H9 (cell line): Measurements from ENCODE around the gene INTS7. TPM values are rescaled to one million over a fixed set of nuclear protein-coding genes. Genes with fewer than 3 reads are reported as not detected.

Experiments used
- DNase-seq: peaks from one replicate; pipeline ENCODE4 v3.0.0-alpha.2; 2017
- H2AFZ ChIP-seq: one replicate; pipeline ENCODE4 v1.6.1; 2013; ENCODE audit warnings: mild to moderate bottlenecking, low read length, control low read depth, moderate library complexity
- H2AK5ac ChIP-seq: 2 replicates; pipeline ENCODE4 v1.6.1; 2013; ENCODE audit warnings: low read length, control low read depth, mixed read lengths; ENCODE audit not compliant: insufficient read length
- H2BK120ac ChIP-seq: one replicate; pipeline ENCODE4 v1.6.1; 2013; ENCODE audit warnings: low read depth, mild to moderate bottlenecking, low read length, control low read depth, inconsistent platforms; ENCODE audit not compliant: poor library complexity, severe bottlenecking
- H2BK12ac ChIP-seq: 2 replicates; pipeline ENCODE4 v1.6.1; 2013; ENCODE audit warnings: low read length, control low read depth, mixed read lengths, low read depth; ENCODE audit not compliant: insufficient read length
- H2BK15ac ChIP-seq: 2 replicates; pipeline ENCODE4 v1.6.1; 2013; ENCODE audit warnings: low read depth, low read length, control low read depth
- H2BK20ac ChIP-seq: one replicate; pipeline ENCODE4 v1.6.1; 2013; ENCODE audit warnings: low read depth, mild to moderate bottlenecking, low read length, control low read depth, inconsistent platforms; ENCODE audit not compliant: poor library complexity, severe bottlenecking
- H2BK5ac ChIP-seq: 2 replicates; pipeline ENCODE4 v1.6.1; 2013; ENCODE audit warnings: low read length, control low read depth, mixed read lengths; ENCODE audit not compliant: insufficient read length
- H3K14ac ChIP-seq: 2 replicates; pipeline ENCODE4 v1.6.1; 2013; ENCODE audit warnings: low read length, control low read depth; ENCODE audit not compliant: insufficient read depth
- H3K18ac ChIP-seq: 2 replicates; pipeline ENCODE4 v1.6.1; 2013; ENCODE audit warnings: low read depth, mild to moderate bottlenecking, mixed read lengths, low read length, control low read depth; ENCODE audit not compliant: insufficient read length
- H3K23ac ChIP-seq: 2 replicates; pipeline ENCODE4 v1.6.1; 2013; ENCODE audit warnings: low read length, control low read depth, mixed read lengths, low read depth; ENCODE audit not compliant: insufficient read length
- H3K23me2 ChIP-seq: 2 replicates; pipeline ENCODE4 v1.6.1; 2013; ENCODE audit warnings: low read depth, mild to moderate bottlenecking, mixed read lengths, low read length, control low read depth; ENCODE audit not compliant: insufficient read length, poor library complexity, severe bottlenecking
- H3K27ac ChIP-seq: 2 replicates; pipeline ENCODE4 v1.5.1; 2013; ENCODE audit warnings: low read length, control low read depth, mixed read lengths, low read depth; ENCODE audit not compliant: insufficient read length
- H3K27me3 ChIP-seq: 2 replicates; pipeline ENCODE4 v1.6.1; 2013; ENCODE audit warnings: low read length, control low read depth, inconsistent platforms; ENCODE audit not compliant: insufficient read depth
- H3K4ac ChIP-seq: 2 replicates; pipeline ENCODE4 v1.6.1; 2013; ENCODE audit warnings: low read depth, mild to moderate bottlenecking, control low read depth, inconsistent platforms, low read length, moderate library complexity
- H3K4me1 ChIP-seq: 2 replicates; pipeline ENCODE4 v1.6.1; 2013; ENCODE audit warnings: low read length, control low read depth, inconsistent platforms; ENCODE audit not compliant: insufficient read depth
- H3K4me2 ChIP-seq: 2 replicates; pipeline ENCODE4 v1.6.1; 2013; ENCODE audit warnings: low read length, control low read depth, mixed read lengths; ENCODE audit not compliant: insufficient read length, insufficient read depth
- H3K56ac ChIP-seq: 2 replicates; pipeline ENCODE4 v1.6.1; 2013; ENCODE audit warnings: low read depth, mild to moderate bottlenecking, mixed read lengths, low read length, control low read depth; ENCODE audit not compliant: insufficient read length
- H3K79me1 ChIP-seq: 2 replicates; pipeline ENCODE4 v1.6.1; 2013; ENCODE audit warnings: low read depth, mild to moderate bottlenecking, moderate library complexity, low read length, control low read depth, inconsistent platforms; ENCODE audit not compliant: insufficient read depth, poor library complexity, severe bottlenecking
- H3K79me2 ChIP-seq: 2 replicates; pipeline ENCODE4 v1.6.1; 2013; ENCODE audit warnings: low read length, control low read depth, inconsistent platforms; ENCODE audit not compliant: insufficient read depth
- H3K9ac ChIP-seq: 2 replicates; pipeline ENCODE4 v1.6.1; 2013; ENCODE audit warnings: low read length, control low read depth, mixed read lengths; ENCODE audit not compliant: insufficient read length; ENCODE audit errors: extremely low read depth
- H3K9me3 ChIP-seq: one replicate; pipeline ENCODE4 v1.6.1; 2013; ENCODE audit warnings: low read depth, low read length, inconsistent platforms; ENCODE audit not compliant: control insufficient read depth
- H3T11ph ChIP-seq: one replicate; pipeline ENCODE4 v1.6.1; 2013; ENCODE audit warnings: mild to moderate bottlenecking, low read length, control low read depth, inconsistent platforms
- H4K20me1 ChIP-seq: one replicate; pipeline ENCODE4 v1.6.1; 2013; ENCODE audit not compliant: control insufficient read depth, insufficient read length, insufficient read depth
- H4K5ac ChIP-seq: 2 replicates; pipeline ENCODE4 v1.6.1; 2013; ENCODE audit warnings: low read depth, mild to moderate bottlenecking, mixed read lengths, low read length, control low read depth; ENCODE audit not compliant: insufficient read length
- H4K8ac ChIP-seq: replicated peaks from 2 replicates; pipeline ENCODE4 v1.6.1; 2013; ENCODE audit warnings: low read length, control low read depth, mixed read lengths, low read depth; ENCODE audit not compliant: insufficient read length
- H4K91ac ChIP-seq: 2 replicates; pipeline ENCODE4 v1.6.1; 2013; ENCODE audit warnings: low read depth, mild to moderate bottlenecking, moderate library complexity, mixed read lengths, low read length, control low read depth; ENCODE audit not compliant: insufficient read length
- H3K27ac Mint-ChIP-seq, 3 experiments: 2 replicates in 2 of 3; 3 replicates in 1 of 3; pipeline ENCODE4 v1.8.0; 2020 to 2021; ENCODE audit warnings: mixed read lengths in 3 of 3, mild to moderate bottlenecking in 1 of 3, moderate library complexity in 1 of 3
- H3K27me3 Mint-ChIP-seq: 2 replicates; pipeline ENCODE4 v1.8.0; 2021; ENCODE audit warnings: low read depth, mild to moderate bottlenecking, moderate library complexity, mixed read lengths
- H3K36me3 Mint-ChIP-seq, 3 experiments: 2 replicates in 2 of 3; 3 replicates in 1 of 3; pipeline ENCODE4 v1.8.0; 2020 to 2021; ENCODE audit warnings: low read depth in 3 of 3, mixed read lengths in 3 of 3; ENCODE audit not compliant: insufficient read depth in 1 of 3
- H3K4me1 Mint-ChIP-seq, 2 experiments: 2 replicates each; pipeline ENCODE4 v1.8.0; 2020; ENCODE audit warnings: mixed read lengths in 2 of 2
- H3K4me3 Mint-ChIP-seq, 2 experiments: 2 replicates in 1 of 2; 3 replicates in 1 of 2; pipeline ENCODE4 v1.8.0; 2020 to 2021; ENCODE audit warnings: mild to moderate bottlenecking in 2 of 2, mixed read lengths in 2 of 2, moderate library complexity in 1 of 2
- H3K9me3 Mint-ChIP-seq, 2 experiments: 2 replicates in 1 of 2; 3 replicates in 1 of 2; pipeline ENCODE4 v1.8.0; 2020; ENCODE audit warnings: mild to moderate bottlenecking in 2 of 2, mixed read lengths in 2 of 2, moderate library complexity in 1 of 2
- CTCF ChIP-seq: fragments of 200-600 bp; sonication (generic); conservative IDR thresholded peaks from 3 replicates; pipeline ENCODE4 v1.8.0; 2021; ENCODE audit warnings: antibody characterized with exemption, mild to moderate bottlenecking
- WGBS: extraction: QIAGEN DNeasy Blood & Tissue Kit; methylation state at CpG from one replicate; pipeline ENCODE4 v1.1.7; 2013; ENCODE audit warnings: missing lambda C conversion rate, low lambda C conversion rate, mixed read lengths; ENCODE audit not compliant: insufficient read length; ENCODE audit errors: extremely low coverage; 5-methylcytosine and 5-hydroxymethylcytosine counted together
- total RNA-seq: library from RNA; stranded (reverse); gene quantifications from 2 replicates; pipeline ENCODE4 v1.2.1, GENCODE V29; 2021

Gene INTS7
- total RNA-seq, 1 experiment from 2014 or later: 32.3 TPM

- no CpG with 5 or more reads among the region's 2 CpGs for WGBS
- peaks cover 7 to 10% of the 10 kb centered on the region in 2 experiments; a peak in 4 of 5 replicates for H3K9me3 Mint-ChIP-seq
- Histone ChIP-seq H3T11ph (no peak overlapping the region), H3K4me1 (no peaks in the 10 kb centered on the region), H3K27ac (no peak overlapping the region), H3K14ac (no peak overlapping the region), H2AFZ (no peak overlapping the region), H3K9me3 (no peaks in the 10 kb centered on the region), H4K8ac (no peak overlapping the region), H4K5ac (no peak overlapping the region), H3K79me1 (no peaks in the 10 kb centered on the region), H3K79me2 (no peaks in the 10 kb centered on the region), H2BK5ac (no peak overlapping the region), H3K27me3 (no peaks in the 10 kb centered on the region), H3K23me2 (no peaks in the 10 kb centered on the region), H4K91ac (no peak overlapping the region), H3K23ac (no peak overlapping the region), H2AK5ac (no peak overlapping the region), H3K18ac (no peak overlapping the region), H3K56ac (no peak overlapping the region), H2BK120ac (no peak overlapping the region), H3K4ac (no peak overlapping the region), H3K4me2 (no peak overlapping the region), H2BK20ac (no peak overlapping the region), H4K20me1 (no peaks in the 10 kb centered on the region), H2BK12ac (no peak overlapping the region), H3K9ac (no peak overlapping the region), H2BK15ac (no peak overlapping the region)
- no peaks in the 10 kb centered on the region for H3K4me1 Mint-ChIP-seq
- no peak overlapping the region for H3K4me3 Mint-ChIP-seq
- H3K27me3 Mint-ChIP-seq: peaks cover 8% of the 10 kb centered on the region
- H3K36me3 Mint-ChIP-seq: peaks cover 0 to 3% (median 0%) of the 10 kb centered on the region in 3 experiments; a peak in 2 of 7 replicates
- DNase-seq: no peak
- H3K27ac Mint-ChIP-seq: peak overlapping the region in 1 of 3 experiments; percentile 16; a peak in 1 of 7 replicates
- TF ChIP-seq CTCF: no peak
These were observed 126.4 kb downstream of the INTS7 start for GRCh38 chr1:211908951-211909350.
